Activated T-helper 2 cell treated with anti-CD3 and anti-CD28 coated beads, Interferon-gamma antibody, Interleukin-2, Interleukin-4, amounts not matched to agents 10 μg/mL and 5 μg/mL and 100 μg/mL, durations not matched to agents 14 hours and 24 hours and 36 hours (primary cell): ENCODE data around the gene GFAP. TPM values are rescaled to one million over a fixed set of nuclear protein-coding genes. Genes with fewer than 3 reads are reported as not detected.

Experiments
- DNase-seq: peaks from one replicate; pipeline ENCODE4 v3.0.0; 2021; ENCODE audit warnings: low spot score
- H3K27ac Mint-ChIP-seq: one replicate; pipeline ENCODE4 v1.8.0; 2021; ENCODE audit warnings: mixed read lengths
- H3K27me3 Mint-ChIP-seq: one replicate; pipeline ENCODE4 v1.8.0; 2021; ENCODE audit warnings: low read depth, mixed read lengths
- H3K36me3 Mint-ChIP-seq: one replicate; pipeline ENCODE4 v1.8.0; 2021; ENCODE audit warnings: low read depth, mixed read lengths
- H3K4me1 Mint-ChIP-seq: one replicate; pipeline ENCODE4 v1.8.0; 2021; ENCODE audit warnings: low read depth, mixed read lengths
- H3K4me3 Mint-ChIP-seq: one replicate; pipeline ENCODE4 v1.8.0; 2021; ENCODE audit warnings: low read depth, mild to moderate bottlenecking, moderate library complexity, mixed read lengths
- H3K9me3 Mint-ChIP-seq: one replicate; pipeline ENCODE4 v1.8.0; 2021; ENCODE audit warnings: mixed read lengths
- intact Hi-C: fragments of 100-400 bp; cut with micrococcal nuclease; formaldehyde crosslinking; loops from one replicate; pipeline ENCODE4 v1.15.1; 2023
- total RNA-seq: library from RNA; stranded (reverse); gene quantifications from 2 replicates; pipeline ENCODE4 v1.2.3, GENCODE V29; 2022

The GFAP gene
- total RNA-seq, 1 donor from 2014 or later = 0.34 TPM

DNA sequence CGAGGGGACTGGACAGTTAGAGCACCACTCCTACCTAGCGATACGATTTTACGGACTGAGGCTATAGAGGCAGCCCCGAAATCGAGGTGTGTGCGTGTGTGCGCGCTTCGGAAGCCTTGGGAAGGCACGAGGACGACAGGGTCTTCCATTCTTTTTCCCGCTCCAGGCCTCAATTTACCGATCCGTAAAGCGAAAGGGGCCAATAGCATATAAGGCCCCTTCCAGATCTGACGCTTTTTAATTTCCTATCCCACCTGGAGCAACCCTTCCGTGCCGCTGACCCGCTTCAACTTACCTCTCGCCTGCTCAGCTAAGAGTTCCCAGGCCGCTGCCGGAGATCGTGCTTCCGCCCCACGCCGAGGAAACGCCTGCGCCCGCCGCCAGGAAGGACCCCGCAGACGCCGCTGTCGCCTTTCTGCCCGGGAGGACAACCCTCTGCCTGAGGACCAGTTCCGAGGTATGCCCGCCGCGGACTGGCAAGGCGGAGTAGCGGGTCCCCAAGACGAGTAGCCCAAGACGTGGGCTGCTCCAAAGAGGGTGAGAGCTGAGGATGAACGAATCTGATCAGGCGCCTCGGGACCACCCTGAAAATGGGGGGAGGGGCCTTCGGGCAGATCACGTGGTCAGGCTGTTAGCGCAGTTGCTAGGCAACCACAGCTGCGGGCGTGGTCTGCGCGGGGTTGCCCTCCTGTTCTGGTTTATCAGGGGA lies 16.1 kb downstream of the GFAP start, which contains the start of gene EFTUD2:
Gene EFTUD2, minus strand, starts transcription at position 372 of the 709 bp plus-strand sequence. CDS start 4,924 bp downstream, outside the sequence.
- Mint-ChIP-seq H3K9me3 (no peaks in the 10 kb centered on the region), H3K27ac (peak within 1 kb of the TSS; percentile 95), H3K36me3 (peaks cover 13% of the 10 kb centered on the region), H3K4me3 (peak within 1 kb of the TSS; percentile 97), H3K4me1 (peaks cover 17% of the 10 kb centered on the region), H3K27me3 (peaks cover 12% of the 10 kb centered on the region)
- DNase-seq = peak; percentile 88
- intact Hi-C loops = loop anchor here (5.0 kb wide), 1 partner anchor 233 kb away; the partner anchor contains the start of gene PLCD3

DNA sequence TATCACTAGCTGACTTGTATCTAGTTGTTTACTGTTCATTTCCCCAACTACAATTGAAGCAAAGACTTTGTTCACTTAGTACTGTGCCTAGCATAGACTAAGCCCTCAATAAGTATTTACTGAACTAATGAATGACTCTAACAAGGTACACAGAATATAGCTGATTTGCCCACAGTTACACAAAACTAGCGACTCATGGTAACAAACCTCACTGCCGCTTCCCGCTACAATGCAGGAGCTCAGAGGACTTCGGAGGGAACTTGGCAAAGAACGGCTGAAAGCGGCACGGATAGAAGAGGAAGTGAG lies 16.6 kb downstream of the GFAP start:
- H3K4me1 Mint-ChIP-seq = peaks cover 17% of the 10 kb centered on the region
- peak overlapping the region; percentile 95 for H3K27ac Mint-ChIP-seq
- H3K4me3 Mint-ChIP-seq = peak overlapping the region; percentile 97
- intact Hi-C loops = loop anchor here (5.0 kb wide), 1 partner anchor 234 kb away; the partner anchor contains the start of gene PLCD3
- no peak for DNase-seq
- no peaks in the 10 kb centered on the region for H3K9me3 Mint-ChIP-seq
- H3K36me3 Mint-ChIP-seq = peaks cover 17% of the 10 kb centered on the region
- peaks cover 12% of the 10 kb centered on the region for H3K27me3 Mint-ChIP-seq

DNA sequence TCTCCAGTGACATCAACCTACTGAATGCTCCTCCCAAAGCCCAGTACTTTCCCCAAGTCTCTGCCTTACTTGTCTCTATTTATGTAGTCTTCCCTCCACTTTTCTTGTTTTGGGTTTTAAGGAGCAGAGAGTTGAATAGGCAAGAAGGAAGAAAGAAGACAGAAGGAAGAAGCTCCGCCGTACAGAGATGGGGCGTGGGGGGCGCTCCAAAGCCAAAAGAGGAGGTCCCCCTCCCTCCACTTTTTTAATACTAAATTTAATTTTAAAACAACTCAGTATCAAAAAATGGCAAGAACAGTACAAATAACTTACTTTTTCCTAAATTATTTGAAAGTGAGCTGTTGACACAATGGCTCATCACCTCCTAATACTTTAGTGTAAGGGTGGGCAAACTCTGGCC lies 20.7 kb downstream of the GFAP start:
- Mint-ChIP-seq H3K27me3 (no peaks in the 10 kb centered on the region), H3K9me3 (no peaks in the 10 kb centered on the region), H3K36me3 (peaks cover 32% of the 10 kb centered on the region), H3K4me1 (peaks cover 11% of the 10 kb centered on the region), H3K4me3 (no peak overlapping the region), H3K27ac (no peak overlapping the region)
- intact Hi-C loops = loop anchor here (5.0 kb wide), 1 partner anchor 238 kb away; the partner anchor contains the start of gene PLCD3
- no peak for DNase-seq

DNA sequence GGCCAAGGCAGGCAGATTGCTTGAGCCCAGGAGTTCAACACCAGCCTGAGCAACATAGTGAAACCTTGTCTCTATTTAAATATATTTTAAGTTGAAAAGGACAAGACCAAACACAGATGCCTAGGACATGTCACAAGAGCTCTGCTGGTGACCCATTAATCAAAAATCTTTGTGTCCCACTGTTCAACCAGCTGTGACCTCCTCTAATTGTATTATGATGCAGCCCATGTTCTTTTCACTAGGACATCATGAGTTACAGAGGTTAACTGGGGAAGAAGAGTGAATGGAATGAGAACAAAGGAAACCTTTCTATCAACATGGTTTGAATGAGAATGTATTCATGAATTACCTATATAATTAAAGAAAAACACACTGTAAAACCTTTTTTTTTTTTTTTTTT lies 23.1 kb downstream of the GFAP start:
- Mint-ChIP-seq H3K4me3 (no peak overlapping the region), H3K27ac (no peak overlapping the region), H3K36me3 (peaks cover 29% of the 10 kb centered on the region)

DNA sequence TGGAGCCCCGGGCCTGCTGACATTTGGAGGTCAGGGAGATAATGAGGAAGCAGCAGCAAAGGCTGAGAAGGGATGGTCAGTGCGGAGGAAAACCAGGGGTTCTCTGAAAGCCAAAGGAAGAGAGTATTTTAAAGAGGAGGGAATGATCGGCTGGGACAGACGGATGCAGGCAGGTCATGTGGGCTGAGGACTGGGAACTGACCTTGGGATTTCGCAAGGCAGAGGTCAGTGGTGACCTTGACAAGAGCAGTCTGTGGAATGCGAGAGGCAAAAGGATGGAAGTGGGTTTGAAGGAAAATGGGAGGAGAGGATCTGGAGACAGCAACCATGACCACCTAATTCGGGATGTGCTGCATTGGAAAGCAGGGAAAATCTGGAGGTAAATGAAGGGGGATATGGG lies 26.3 kb downstream of the GFAP start:
- peaks cover 3% of the 10 kb centered on the region for H3K4me1 Mint-ChIP-seq
- no peaks in the 10 kb centered on the region for H3K27me3 Mint-ChIP-seq
- no peak for DNase-seq
- no peak overlapping the region for H3K27ac Mint-ChIP-seq
- H3K36me3 Mint-ChIP-seq = peaks cover 36% of the 10 kb centered on the region
- H3K9me3 Mint-ChIP-seq = no peaks in the 10 kb centered on the region
- intact Hi-C loops = no loop called here
- no peak overlapping the region for H3K4me3 Mint-ChIP-seq

More for the DNA sequence above, 23.1 kb downstream of the GFAP start:
- H3K4me1 Mint-ChIP-seq = peaks cover 7% of the 10 kb centered on the region
- intact Hi-C loops = no loop called here
- H3K27me3 Mint-ChIP-seq = no peaks in the 10 kb centered on the region
- DNase-seq = no peak
- H3K9me3 Mint-ChIP-seq = no peaks in the 10 kb centered on the region

DNA sequence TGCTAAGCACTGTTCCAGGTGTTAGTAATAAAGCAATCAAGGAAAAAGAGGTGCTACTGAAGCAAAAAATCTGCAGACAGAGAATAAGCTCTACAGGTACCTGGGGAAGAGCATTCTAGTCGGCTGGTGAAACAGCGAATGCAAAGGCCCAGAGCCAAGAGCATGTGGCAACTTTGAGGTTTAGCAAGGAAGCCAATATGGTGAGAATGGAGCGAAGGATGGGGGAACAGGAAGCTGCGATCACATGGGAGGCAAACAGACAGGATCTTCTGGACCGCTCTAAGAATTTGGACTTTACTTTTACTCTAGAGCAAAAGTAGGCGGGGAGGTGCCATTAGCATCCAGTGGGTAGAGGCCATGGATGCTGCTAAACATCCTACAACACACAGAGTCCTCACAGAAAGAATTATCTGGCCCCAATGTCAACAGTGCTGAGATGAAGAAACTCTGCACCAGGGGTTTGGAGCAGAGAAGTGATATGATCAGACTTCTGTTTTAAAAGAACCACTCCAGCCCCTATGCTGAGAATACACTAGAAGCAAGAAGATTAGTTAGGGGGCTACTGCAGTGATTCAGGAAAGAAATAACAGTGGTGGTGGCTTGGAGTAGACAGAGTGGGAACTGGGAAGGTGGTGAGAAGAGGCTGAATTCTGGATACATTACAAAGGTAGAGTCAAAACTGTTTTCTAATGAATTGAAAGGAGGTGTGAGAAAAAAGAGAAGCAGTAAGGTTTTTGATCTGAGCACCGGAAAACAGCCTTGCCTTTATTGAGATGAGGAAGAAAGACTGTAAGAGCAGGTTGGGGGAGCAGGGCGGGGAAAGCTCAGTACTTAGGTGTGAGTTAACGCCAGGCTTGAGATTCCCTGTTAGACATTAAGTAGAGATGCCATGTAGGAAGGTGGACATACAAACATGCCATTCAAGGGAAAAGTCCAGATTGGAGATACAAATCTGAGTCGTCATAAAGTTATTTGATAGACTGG lies 27.0 kb downstream of the GFAP start:
- peaks cover 3% of the 10 kb centered on the region for H3K4me1 Mint-ChIP-seq
- intact Hi-C loops = no loop called here
- no peak overlapping the region for H3K4me3 Mint-ChIP-seq
- no peak overlapping the region for H3K27ac Mint-ChIP-seq
- no peaks in the 10 kb centered on the region for H3K9me3 Mint-ChIP-seq
- no peaks in the 10 kb centered on the region for H3K27me3 Mint-ChIP-seq
- DNase-seq = no peak
- H3K36me3 Mint-ChIP-seq = peaks cover 37% of the 10 kb centered on the region

DNA sequence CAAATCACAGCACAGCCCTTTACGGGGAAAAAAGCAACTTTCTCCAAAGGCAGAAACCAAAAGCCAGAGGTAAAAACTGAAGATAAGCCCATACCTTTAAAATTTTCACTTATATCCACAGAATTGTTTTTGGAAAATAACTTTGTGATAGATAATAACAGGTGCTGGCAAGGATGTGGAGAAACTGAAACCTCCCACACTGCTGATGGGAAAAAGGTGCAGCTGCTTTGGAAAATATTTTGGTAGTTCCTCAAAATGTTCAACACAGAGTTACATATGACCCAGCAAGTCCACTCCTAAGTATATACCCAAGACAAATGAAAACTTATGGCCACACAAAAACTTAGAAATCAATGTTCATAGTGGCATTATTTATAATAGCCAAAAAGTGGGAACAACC lies 28.3 kb downstream of the GFAP start:
- no peak for DNase-seq
- intact Hi-C loops = no loop called here
- H3K4me1 Mint-ChIP-seq = peaks cover 3% of the 10 kb centered on the region
- no peak overlapping the region for H3K4me3 Mint-ChIP-seq
- H3K36me3 Mint-ChIP-seq = peaks cover 46% of the 10 kb centered on the region
- H3K27ac Mint-ChIP-seq = no peak overlapping the region
- no peaks in the 10 kb centered on the region for H3K27me3 Mint-ChIP-seq
- H3K9me3 Mint-ChIP-seq = no peaks in the 10 kb centered on the region

DNA sequence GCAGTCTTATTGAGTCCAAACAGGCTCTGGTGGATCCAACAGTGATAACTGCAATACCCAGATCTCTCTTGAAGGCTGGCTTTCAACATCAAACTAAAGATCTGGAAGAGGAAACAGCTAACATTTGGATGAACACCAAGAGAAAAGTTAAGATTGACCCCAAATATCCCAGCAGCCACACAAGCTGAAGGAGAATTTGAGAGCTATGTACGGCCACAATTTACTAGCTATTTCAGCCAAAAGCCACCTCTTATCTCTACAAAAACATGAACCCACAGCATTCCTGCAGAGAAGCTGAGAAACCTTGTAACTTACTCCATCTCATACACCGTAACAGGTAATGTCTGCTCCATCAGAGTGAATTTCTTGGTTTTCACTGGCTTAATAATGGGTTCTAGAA lies 30.4 kb downstream of the GFAP start:
- intact Hi-C loops = no loop called here
- no peaks in the 10 kb centered on the region for H3K4me1 Mint-ChIP-seq
- H3K27ac Mint-ChIP-seq = no peak overlapping the region
- H3K36me3 Mint-ChIP-seq = peaks cover 54% of the 10 kb centered on the region
- no peak overlapping the region for H3K4me3 Mint-ChIP-seq
- no peak for DNase-seq
- no peaks in the 10 kb centered on the region for H3K27me3 Mint-ChIP-seq
- no peaks in the 10 kb centered on the region for H3K9me3 Mint-ChIP-seq

GRCh38 chr17:44881145-44881544 lies 34.2 kb downstream of the GFAP start:
- Mint-ChIP-seq H3K36me3 (peaks cover 76% of the 10 kb centered on the region), H3K4me1 (no peaks in the 10 kb centered on the region)
- intact Hi-C loops = no loop called here

GRCh38 chr17:44880062-44880461 lies 35.2 kb downstream of the GFAP start:
- no peaks in the 10 kb centered on the region for H3K27me3 Mint-ChIP-seq
- no peak overlapping the region for H3K4me3 Mint-ChIP-seq
- H3K9me3 Mint-ChIP-seq = no peaks in the 10 kb centered on the region
- peaks cover 76% of the 10 kb centered on the region for H3K36me3 Mint-ChIP-seq
- no peak overlapping the region for H3K27ac Mint-ChIP-seq
- no peak for DNase-seq
- no peaks in the 10 kb centered on the region for H3K4me1 Mint-ChIP-seq
- intact Hi-C loops = no loop called here

More at GRCh38 chr17:44881145-44881544, 34.2 kb downstream of the GFAP start:
- Mint-ChIP-seq H3K4me3 (no peak overlapping the region), H3K9me3 (no peaks in the 10 kb centered on the region), H3K27me3 (no peaks in the 10 kb centered on the region), H3K27ac (no peak overlapping the region)
- no peak for DNase-seq

DNA sequence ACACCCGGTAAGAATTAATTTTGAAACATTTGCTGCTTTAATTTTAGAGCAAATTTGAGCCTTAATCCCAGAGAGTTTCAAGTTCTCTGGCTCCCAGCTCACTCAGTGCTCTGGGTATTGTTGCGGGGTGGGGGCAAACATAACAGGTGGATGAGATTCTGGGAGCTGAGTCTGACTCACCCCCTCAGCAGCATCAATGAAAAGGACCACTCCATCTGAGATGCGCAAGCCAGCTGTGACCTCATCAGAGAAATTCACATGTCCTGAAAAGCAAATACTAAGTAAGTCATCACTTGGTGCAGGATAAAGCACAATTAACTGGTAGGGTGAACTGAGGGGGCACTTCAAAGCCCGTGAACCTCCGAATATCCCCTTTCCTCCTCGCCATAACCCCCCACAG lies 35.9 kb downstream of the GFAP start:
- no peaks in the 10 kb centered on the region for H3K9me3 Mint-ChIP-seq
- no peaks in the 10 kb centered on the region for H3K27me3 Mint-ChIP-seq
- intact Hi-C loops = no loop called here
- no peak overlapping the region for H3K27ac Mint-ChIP-seq
- H3K36me3 Mint-ChIP-seq = peaks cover 70% of the 10 kb centered on the region
- no peak for DNase-seq
- H3K4me1 Mint-ChIP-seq = no peaks in the 10 kb centered on the region
- H3K4me3 Mint-ChIP-seq = no peak overlapping the region

DNA sequence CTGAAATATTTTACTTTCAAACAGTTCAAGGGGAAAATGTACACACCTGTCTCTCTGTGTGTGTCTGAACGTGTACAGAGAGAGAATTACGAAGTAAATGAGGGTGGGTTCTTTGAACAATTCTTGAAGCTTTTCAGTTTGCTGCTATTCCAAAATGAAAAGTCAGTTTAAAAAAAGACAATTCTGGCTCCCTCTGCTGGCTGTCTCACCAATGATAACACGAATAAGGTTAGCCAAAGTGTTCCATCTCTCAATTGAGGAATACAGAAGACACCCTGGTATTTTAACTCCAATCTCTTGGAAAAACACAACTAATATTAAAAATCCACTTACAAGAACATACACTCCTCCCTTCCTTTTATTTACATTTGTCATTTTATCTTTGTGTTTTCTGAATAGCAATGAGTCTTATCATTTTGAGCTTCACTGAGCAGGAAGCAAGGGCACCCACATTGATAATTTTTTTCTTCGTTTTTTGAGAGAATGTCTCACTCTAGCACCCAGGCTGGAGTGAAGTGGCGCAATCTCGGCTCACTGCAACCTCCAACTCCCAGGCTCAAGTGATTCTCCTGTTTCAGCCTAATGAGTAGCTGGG lies 36.6 kb downstream of the GFAP start:
- intact Hi-C loops = no loop called here
- H3K9me3 Mint-ChIP-seq = no peaks in the 10 kb centered on the region
- H3K36me3 Mint-ChIP-seq = peaks cover 71% of the 10 kb centered on the region
- H3K27me3 Mint-ChIP-seq = no peaks in the 10 kb centered on the region
- H3K27ac Mint-ChIP-seq = no peak overlapping the region
- no peak for DNase-seq
- no peaks in the 10 kb centered on the region for H3K4me1 Mint-ChIP-seq
- H3K4me3 Mint-ChIP-seq = no peak overlapping the region
